Fibroblast of upper back skin (primary cell): ENCODE results near the gene FIS1.
"Not testable (repeated sequence)": the region's sequence is repeated elsewhere in the genome, so short reads cannot be mapped to it uniquely, and the experiment has no call there.

Experiments used
- DNase-seq: peaks from one replicate; pipeline ENCODE4 v3.0.0-alpha.2; 2013

FIS1 gene

GRCh38 chr7:101244375-101245146 is at the start of gene FIS1:
FIS1 (minus strand) TSS chr7:101245081; CDS start chr7:101245004, 77 bp downstream.
- peak; percentile 84 for DNase-seq

GRCh38 chr7:101294039-101294831 is 49.4 kb upstream of the FIS1 start:
- no peak for DNase-seq

GRCh38 chr7:101293069-101294021 is 48.5 kb upstream of the FIS1 start:
- not testable (repeated sequence) for DNase-seq

GRCh38 chr7:101292566-101292965 is 47.7 kb upstream of the FIS1 start:
- not testable (repeated sequence) for DNase-seq

GRCh38 chr7:101290186-101291037 is 45.5 kb upstream of the FIS1 start:
- peak; percentile 18 for DNase-seq

- not testable (repeated sequence) for DNase-seq
These were observed 44.8 kb upstream of the FIS1 start for GRCh38 chr7:101289687-101290086.

- DNase-seq = no peak
These were observed 43.6 kb upstream of the FIS1 start for GRCh38 chr7:101288439-101288838.

- DNase-seq = no peak
These were observed 42.2 kb upstream of the FIS1 start for GRCh38 chr7:101287032-101287431.

GRCh38 chr7:101285880-101286279 is 41.0 kb upstream of the FIS1 start:
- DNase-seq = not testable (repeated sequence)

GRCh38 chr7:101285171-101285570 is 40.3 kb upstream of the FIS1 start:
- DNase-seq = no peak

GRCh38 chr7:101280912-101281311 is 36.0 kb upstream of the FIS1 start:
- DNase-seq = not testable (repeated sequence)

- DNase-seq = no peak
These were observed 33.8 kb upstream of the FIS1 start for GRCh38 chr7:101278461-101279292.

GRCh38 chr7:101277155-101277554 is 32.3 kb upstream of the FIS1 start:
- DNase-seq = no peak

- DNase-seq = no peak
These were observed 28.3 kb upstream of the FIS1 start for GRCh38 chr7:101273206-101273605.

GRCh38 chr7:101271021-101271420 is 26.1 kb upstream of the FIS1 start:
- DNase-seq = no peak

GRCh38 chr7:101269664-101270063 is 24.8 kb upstream of the FIS1 start:
- no peak for DNase-seq

- no peak for DNase-seq
These were observed 21.0 kb upstream of the FIS1 start for GRCh38 chr7:101265622-101266516.

- DNase-seq = not testable (repeated sequence)
These were observed 19.3 kb upstream of the FIS1 start for GRCh38 chr7:101264102-101264706.

GRCh38 chr7:101258243-101258731 is 13.4 kb upstream of the FIS1 start:
- peak; percentile 63 for DNase-seq
